Measurements from ENCODE around the gene C4BPA.

C4BPA gene

GRCh38 chr1:207194197-207194596 lies 90.2 kb downstream of the C4BPA start:
- no peak for DNase-seq
